Measurements from ENCODE around the gene CRTAP. TPM values are rescaled to one million over a fixed set of nuclear protein-coding genes. Genes with fewer than 3 reads are reported as not detected.
A peak's percentile ranks its signal among the peaks of the same experiment; 100 is the strongest.
"Not testable (repeated sequence)": the region's sequence is repeated elsewhere in the genome, so short reads cannot be mapped to it uniquely, and the experiment has no call there.

The CRTAP gene
- total RNA-seq, 1 experiment from 2014 or later: 256 TPM

GRCh38 chr3:33099701-33100100, 14.1 kb upstream of the CRTAP start:
- DNase-seq (ENCODE audit: low read depth): no peak

DNA sequence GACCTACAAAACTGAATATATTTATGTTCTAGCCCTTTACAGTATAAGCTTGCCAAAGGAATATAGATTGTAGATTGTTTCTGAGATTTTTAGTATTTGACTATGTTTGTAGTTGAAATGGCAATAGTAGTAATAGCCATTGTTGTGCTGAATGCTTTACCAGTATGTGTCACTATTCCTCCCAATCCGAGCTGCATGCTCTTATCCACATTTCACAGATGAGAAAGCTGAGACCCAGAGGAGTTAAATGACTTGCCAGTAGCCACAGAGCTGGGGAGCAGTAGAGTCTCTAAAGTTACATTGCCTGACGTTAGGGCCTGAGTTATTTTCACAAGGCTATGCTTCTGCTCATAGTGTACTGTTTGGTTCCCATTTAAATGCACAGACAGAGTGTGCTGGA, 13.6 kb upstream of the CRTAP start:
- DNase-seq (ENCODE audit: low read depth): no peak

DNA sequence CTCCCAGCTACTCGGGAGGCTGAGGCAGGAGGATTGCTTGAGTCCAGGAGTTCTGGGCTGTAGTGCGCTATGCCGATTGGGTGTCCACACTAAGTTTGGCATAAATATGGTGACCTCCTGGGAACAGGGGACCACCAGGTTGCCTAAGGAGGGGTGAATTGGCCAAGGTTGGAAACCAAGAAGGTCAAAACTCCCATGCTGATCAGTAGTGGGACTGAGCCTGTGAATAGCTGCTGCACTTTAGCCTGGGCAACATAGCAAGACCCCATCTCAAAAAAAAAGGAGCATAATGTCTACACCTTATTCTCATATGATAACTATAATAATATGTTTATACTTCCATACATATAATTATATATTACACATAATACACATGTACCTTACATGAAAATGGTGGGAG, 10.8 kb upstream of the CRTAP start:
- no peak for DNase-seq (ENCODE audit: low read depth)

DNA sequence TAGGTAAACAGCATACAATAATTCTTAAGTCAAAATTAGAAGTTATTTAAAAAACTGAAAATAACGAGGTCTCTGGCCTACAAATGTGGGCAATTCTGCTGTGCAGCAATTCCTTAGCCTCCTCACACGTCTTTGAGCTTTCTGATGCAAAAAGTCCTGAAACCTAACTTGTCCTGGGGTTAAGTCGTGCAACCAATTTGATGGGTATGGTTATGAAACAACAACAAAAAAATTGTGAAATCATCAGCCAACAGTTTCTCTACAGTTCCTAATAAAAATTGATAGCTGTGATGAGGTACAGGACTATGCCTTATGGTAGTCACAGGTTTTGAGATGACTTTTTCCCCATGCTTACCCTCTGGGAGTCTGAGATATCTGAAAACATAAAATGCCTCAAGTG, 10.3 kb upstream of the CRTAP start:
- DNase-seq (ENCODE audit: low read depth): no peak

- no peak for DNase-seq (ENCODE audit: low read depth)
Measured at GRCh38 chr3:33104803-33105202, 9.0 kb upstream of the CRTAP start.

GRCh38 chr3:33105341-33105948, 8.4 kb upstream of the CRTAP start:
- DNase-seq (ENCODE audit: low read depth): no peak

DNA sequence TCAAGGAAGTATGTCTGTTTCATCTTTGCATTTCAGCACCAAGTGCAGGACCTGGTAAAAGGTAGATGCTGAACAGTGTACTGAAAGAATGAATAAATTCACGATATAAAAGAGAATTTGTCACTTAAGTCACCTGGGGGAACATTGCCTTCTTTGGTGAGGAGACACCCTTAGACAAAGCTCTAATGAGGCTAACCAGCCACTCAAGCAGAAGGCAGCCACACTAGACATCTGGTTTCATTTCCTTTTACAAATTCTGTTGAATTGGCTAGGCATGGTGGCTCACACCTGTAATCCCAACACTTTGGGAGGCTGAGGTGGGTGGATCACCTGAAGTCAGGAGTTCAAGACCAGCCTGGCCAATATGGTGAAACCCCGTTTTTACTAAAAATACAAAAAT, 7.0 kb upstream of the CRTAP start:
- DNase-seq (ENCODE audit: low read depth): not testable (repeated sequence)

GRCh38 chr3:33111581-33111980, 2.2 kb upstream of the CRTAP start:
- no peak for DNase-seq (ENCODE audit: low read depth)

GRCh38 chr3:33114622-33115023, 809 bp downstream of the CRTAP start:
- no peak for DNase-seq (ENCODE audit: low read depth)

- peak; percentile 96 for DNase-seq (ENCODE audit: low read depth)
Measured at GRCh38 chr3:33115024-33115768, 1.4 kb downstream of the CRTAP start.

DNA sequence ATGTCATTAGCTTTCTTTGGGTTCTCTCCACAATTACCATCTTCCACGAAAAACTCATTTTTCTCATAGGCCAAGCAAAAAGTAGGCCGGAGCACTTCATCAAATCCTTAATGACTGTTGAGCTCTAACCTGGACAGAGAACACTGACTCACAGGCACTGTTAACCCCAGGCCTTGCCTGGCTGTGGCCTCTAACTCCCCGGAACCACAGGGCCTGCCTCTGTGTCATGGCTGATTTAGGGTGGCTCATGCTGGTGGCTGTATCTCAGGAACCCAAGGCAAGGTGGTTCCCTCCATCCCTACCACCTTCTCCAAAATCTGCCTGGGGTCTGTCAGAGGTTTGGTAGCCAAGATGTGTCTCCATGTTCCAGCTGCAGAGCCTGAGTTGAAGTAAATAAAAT, 3.6 kb downstream of the CRTAP start:
- DNase-seq (ENCODE audit: low read depth): no peak

DNA sequence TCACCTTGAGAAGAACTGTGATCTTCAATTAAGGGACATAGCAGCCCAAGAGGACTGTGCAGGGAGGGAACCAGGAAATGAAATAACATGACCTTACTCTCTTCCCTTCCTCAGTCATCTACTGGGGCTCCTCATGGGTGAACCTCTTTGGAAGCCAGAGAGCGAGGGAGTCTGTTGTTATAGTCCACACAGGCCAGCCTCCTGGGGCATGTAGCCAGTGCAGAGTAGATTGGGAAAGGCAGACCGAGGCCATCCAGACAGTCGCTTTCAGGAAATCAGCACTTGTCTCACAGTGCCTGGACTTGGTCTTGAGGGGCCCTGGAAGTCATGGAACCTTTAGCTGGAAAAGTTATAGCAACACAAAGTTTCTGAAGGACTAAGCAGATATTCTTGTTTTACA, 6.1 kb downstream of the CRTAP start:
- DNase-seq (ENCODE audit: low read depth): no peak

GRCh38 chr3:33122991-33123390, 9.2 kb downstream of the CRTAP start:
- no peak for DNase-seq (ENCODE audit: low read depth)

- DNase-seq (ENCODE audit: low read depth): no peak
Measured at GRCh38 chr3:33124638-33125037, 10.8 kb downstream of the CRTAP start.

DNA sequence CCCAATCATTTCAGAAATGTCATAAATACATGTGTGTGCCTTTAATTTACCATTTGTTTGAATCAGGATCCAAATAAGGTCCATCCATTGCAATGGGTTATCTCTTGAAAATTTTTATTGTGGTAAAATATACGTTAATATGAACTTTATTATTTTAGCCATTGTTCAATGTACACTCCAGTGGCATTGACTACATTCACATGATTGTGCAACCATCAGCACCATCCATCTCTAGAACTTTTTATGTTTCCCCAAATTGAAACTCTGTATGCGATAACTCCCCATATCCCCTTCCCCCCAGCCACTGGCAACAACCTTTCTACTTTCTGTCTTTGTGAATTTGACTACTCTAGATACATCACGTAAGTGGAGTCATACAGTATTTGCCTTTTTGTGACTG, 12.0 kb downstream of the CRTAP start:
- DNase-seq (ENCODE audit: low read depth): no peak

GRCh38 chr3:33128706-33129105, 14.9 kb downstream of the CRTAP start:
- no peak for DNase-seq (ENCODE audit: low read depth)

GRCh38 chr3:33130144-33130543, 16.3 kb downstream of the CRTAP start:
- no peak for DNase-seq (ENCODE audit: low read depth)

DNA sequence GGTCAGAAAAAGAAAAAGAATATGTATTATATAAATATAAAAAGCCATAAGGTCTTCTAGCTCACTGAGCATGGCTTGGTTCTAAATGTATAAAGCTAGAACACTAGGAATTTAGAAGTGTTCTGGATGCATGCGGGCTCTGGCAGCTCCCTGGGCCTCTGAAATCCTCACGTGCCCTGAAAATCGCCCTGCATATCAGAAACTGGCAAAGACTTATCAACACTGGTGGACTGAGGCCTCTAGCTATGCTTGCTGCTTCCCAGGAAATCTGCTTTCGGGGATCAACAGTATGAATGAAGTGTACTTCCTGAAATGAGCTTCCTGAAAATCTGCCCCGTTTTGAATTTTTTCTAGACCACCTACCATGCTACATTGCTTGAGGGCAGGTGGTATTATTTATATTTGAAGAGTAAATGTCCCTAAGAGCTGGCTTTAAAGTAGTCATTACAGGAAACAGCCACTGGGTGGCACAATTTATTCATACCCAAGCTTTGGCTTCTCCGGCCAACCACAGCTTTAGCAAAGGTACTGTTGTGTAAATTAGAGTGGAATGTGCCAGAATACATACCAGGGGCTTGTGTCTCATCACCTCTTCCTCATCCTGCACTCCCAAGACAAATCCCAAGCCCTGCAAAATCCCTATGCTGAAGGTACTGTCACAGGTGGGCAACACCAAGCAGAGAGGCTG, 17.7 kb downstream of the CRTAP start:
- DNase-seq (ENCODE audit: low read depth): peak; percentile 65

GRCh38 chr3:33132019-33132360, 18.2 kb downstream of the CRTAP start:
- DNase-seq (ENCODE audit: low read depth): no peak

- no peak for DNase-seq (ENCODE audit: low read depth)
Measured at GRCh38 chr3:33134026-33134625, 20.3 kb downstream of the CRTAP start.

- no peak for DNase-seq (ENCODE audit: low read depth)
Measured at GRCh38 chr3:33137691-33138090, 23.9 kb downstream of the CRTAP start.

- not testable (repeated sequence) for DNase-seq (ENCODE audit: low read depth)
Measured at GRCh38 chr3:33139006-33139623, 25.3 kb downstream of the CRTAP start.

All from RPMI7951 (cell line).